GM23338 (cell line): ENCODE results near the gene PQBP1. TPM values are rescaled to one million over a fixed set of nuclear protein-coding genes. Genes with fewer than 3 reads are reported as not detected.
A peak's percentile ranks its signal among the peaks of the same experiment; 100 is the strongest.

Experiments
- ATAC-seq: fragments of 200-7000 bp; cut with Tn5 transposase; 3 replicates; pipeline ENCODE4 v1.9.1; 2020
- DNase-seq: peaks from one replicate; pipeline ENCODE4 v3.0.0-alpha.2; 2015; ENCODE audit warnings: low spot score
- H2AFZ ChIP-seq: fragments of 200-600 bp; sonication (generic); 2 replicates; pipeline ENCODE4 v1.8.0; 2016; ENCODE audit warnings: antibody characterized with exemption, mild to moderate bottlenecking, moderate library complexity
- H3F3A ChIP-seq: fragments of 200-600 bp; sonication (generic); replicated peaks from 2 replicates; pipeline ENCODE4 v1.8.0; 2017; ENCODE audit warnings: antibody characterized with exemption, mixed run types, low read depth
- H3K27ac ChIP-seq: fragments of 200-600 bp; sonication (generic); 2 replicates; pipeline ENCODE4 v1.6.1; 2016; ENCODE audit warnings: low read depth
- H3K27me3 ChIP-seq: fragments of 200-600 bp; sonication (generic); 2 replicates; pipeline ENCODE4 v1.8.0; 2016; ENCODE audit warnings: mild to moderate bottlenecking, mixed run types, moderate library complexity; ENCODE audit not compliant: insufficient read depth
- H3K36me3 ChIP-seq: fragments of 200-600 bp; sonication (generic); 2 replicates; pipeline ENCODE4 v1.8.0; 2016; ENCODE audit warnings: mild to moderate bottlenecking; ENCODE audit not compliant: insufficient read depth
- H3K4me1 ChIP-seq: fragments of 200-600 bp; sonication (generic); 2 replicates; pipeline ENCODE4 v1.8.0; 2016; ENCODE audit warnings: mild to moderate bottlenecking, moderate library complexity; ENCODE audit not compliant: insufficient read depth
- H3K4me2 ChIP-seq: fragments of 200-600 bp; sonication (generic); 2 replicates; pipeline ENCODE4 v1.7.1; 2017; ENCODE audit warnings: mixed run types
- H3K4me3 ChIP-seq: fragments of 200-600 bp; sonication (generic); 2 replicates; pipeline ENCODE4 v1.6.1; 2016; ENCODE audit warnings: mixed run types
- H3K79me2 ChIP-seq: fragments of 200-600 bp; sonication (generic); replicated peaks from 2 replicates; pipeline ENCODE4 v1.8.0; 2017; ENCODE audit warnings: mild to moderate bottlenecking; ENCODE audit not compliant: insufficient read depth
- H3K9me2 ChIP-seq: fragments of 200-600 bp; sonication (generic); 2 replicates; pipeline ENCODE4 v1.8.0; 2017; ENCODE audit not compliant: insufficient read depth
- H4K20me1 ChIP-seq: fragments of 200-600 bp; sonication (generic); replicated peaks from 2 replicates; pipeline ENCODE4 v1.8.0; 2017; ENCODE audit warnings: mild to moderate bottlenecking; ENCODE audit not compliant: insufficient read depth
- H3K27ac Mint-ChIP-seq: 2 replicates; pipeline ENCODE4 v1.8.0; 2020; ENCODE audit warnings: inconsistent platforms, mild to moderate bottlenecking, moderate library complexity, mixed read lengths
- H3K27me3 Mint-ChIP-seq: 3 replicates; pipeline ENCODE4 v1.8.0; 2022; ENCODE audit warnings: low read depth, mild to moderate bottlenecking, moderate library complexity, mixed read lengths, inconsistent platforms; ENCODE audit not compliant: insufficient read depth, poor library complexity
- H3K36me3 Mint-ChIP-seq: 3 replicates; pipeline ENCODE4 v1.8.0; 2021; ENCODE audit warnings: low read depth, mild to moderate bottlenecking, inconsistent platforms, moderate library complexity, mixed read lengths
- H3K4me1 Mint-ChIP-seq: 3 replicates; pipeline ENCODE4 v1.8.0; 2020; ENCODE audit warnings: mild to moderate bottlenecking, inconsistent platforms, mixed read lengths
- H3K4me3 Mint-ChIP-seq: 3 replicates; pipeline ENCODE4 v1.8.0; 2021; ENCODE audit warnings: moderate library complexity, mild to moderate bottlenecking, inconsistent platforms, mixed read lengths
- H3K9me3 Mint-ChIP-seq: 3 replicates; pipeline ENCODE4 v1.8.0; 2020; ENCODE audit warnings: moderate library complexity, mild to moderate bottlenecking, inconsistent platforms, mixed read lengths
- CREB1 ChIP-seq: fragments of 250-450 bp; sonication (Bioruptor Pico); IDR thresholded peaks from 2 replicates; pipeline ENCODE4 v1.5.0; 2020; ENCODE audit warnings: low read depth, mild to moderate bottlenecking, moderate library complexity
- CTCF ChIP-seq, 2 experiments: fragments of 200-600 bp in 1 of 2; sonication (generic) in 1 of 2; conservative IDR thresholded peaks; 2 replicates each; pipeline versions ENCODE4 v1.5.1 to v1.6.1; 2016 to 2017; ENCODE audit warnings: antibody characterized with exemption in 2 of 2, low read depth in 2 of 2, mild to moderate bottlenecking in 2 of 2, moderate library complexity in 1 of 2
- ETS1 ChIP-seq: IDR thresholded peaks from 2 replicates; pipeline ENCODE4 v1.6.1; 2016; ENCODE audit warnings: antibody characterized with exemption
- EZH2 ChIP-seq: fragments of 200-600 bp; sonication (generic); IDR thresholded peaks from one replicate; pipeline ENCODE4 v1.8.0; 2017; ENCODE audit warnings: antibody characterized with exemption, mild to moderate bottlenecking, low read depth; ENCODE audit not compliant: unreplicated experiment
- EZH2phosphoT487 ChIP-seq: fragments of 200-600 bp; sonication (generic); IDR thresholded peaks from one replicate; pipeline ENCODE4 v1.8.1; 2018; ENCODE audit warnings: antibody characterized with exemption; ENCODE audit not compliant: unreplicated experiment
- JUNB ChIP-seq: IDR thresholded peaks from one replicate; pipeline ENCODE4 v1.6.1; 2016; ENCODE audit warnings: antibody characterized with exemption; ENCODE audit not compliant: unreplicated experiment
- NANOG ChIP-seq: IDR thresholded peaks from 2 replicates; pipeline ENCODE4 v1.6.1; 2016; ENCODE audit warnings: antibody characterized with exemption, borderline replicate concordance
- POLR2AphosphoS5 ChIP-seq: IDR thresholded peaks from 2 replicates; pipeline ENCODE4 v1.6.1; 2016; ENCODE audit warnings: antibody characterized with exemption, low read depth
- REST ChIP-seq: IDR thresholded peaks from one replicate; pipeline ENCODE4 v1.6.1; 2018; ENCODE audit warnings: antibody characterized with exemption; ENCODE audit not compliant: unreplicated experiment
- STAT1 ChIP-seq: IDR thresholded peaks from one replicate; pipeline ENCODE4 v1.6.1; 2016; ENCODE audit warnings: antibody characterized with exemption; ENCODE audit not compliant: unreplicated experiment
- ZNF114 ChIP-seq: fragments of 250-450 bp; sonication (Bioruptor Pico); IDR thresholded peaks from 2 replicates; pipeline ENCODE4 v1.5.0; 2020; ENCODE audit warnings: mild to moderate bottlenecking, moderate library complexity
- ZNF331 ChIP-seq: fragments of 250-450 bp; sonication (Bioruptor Pico); IDR thresholded peaks from 2 replicates; pipeline ENCODE4 v1.5.0; 2020; ENCODE audit warnings: low read depth, mild to moderate bottlenecking, moderate library complexity
- ZNF462 ChIP-seq: fragments of 250-450 bp; sonication (Bioruptor Pico); IDR thresholded peaks from 2 replicates; pipeline ENCODE4 v1.5.0; 2020; ENCODE audit warnings: mild to moderate bottlenecking, moderate library complexity
- polyA plus RNA-seq: library from polyadenylated mRNA; unstranded; fragments of >200 nt; fragmentation: Nextera tagmentation; extraction: Ambion mirVana; gene quantifications from 2 replicates; pipeline ENCODE4 v1.2.1, GENCODE V29; 2016
- total RNA-seq: library from RNA; depleted of rRNA; stranded (reverse); fragments of >200 nt; shearing (Covaris generic); gene quantifications from 2 replicates; pipeline ENCODE4 v1.2.3, GENCODE V29; 2014

Gene PQBP1
- total and polyA plus RNA-seq, 2 experiments from 2014 or later = 63.4 to 130 TPM

GRCh38 chrX:48939524-48940228 is 41.9 kb downstream of the PQBP1 start:
- no peak overlapping the region for H3K4me2 ChIP-seq
- peaks cover 58% of the 10 kb centered on the region for H3K79me2 ChIP-seq
- H4K20me1 ChIP-seq = no peaks in the 10 kb centered on the region; the same call in 1 of the 2 replicates
- peaks cover 4% of the 10 kb centered on the region; the same call in 1 of the 2 replicates for H3K4me1 ChIP-seq
- Mint-ChIP-seq H3K27me3 (peaks cover 6% of the 10 kb centered on the region), H3K4me1 (peaks cover 46% of the 10 kb centered on the region), H3K27ac (peak overlapping the region; percentile 91), H3K4me3 (no peak overlapping the region), H3K9me3 (no peaks in the 10 kb centered on the region; the same call in 2 of the 3 replicates), H3K36me3 (peaks cover 48% of the 10 kb centered on the region)
- H3K27ac ChIP-seq = no peak overlapping the region
- TF ChIP-seq CREB1 (CRISPR knock-in tag) (no peak), CTCF (conservative IDR thresholded peaks at IDR 0.05; ENCODE audit: low read depth in 2 of 2) (no peak), EZH2 (no peak), REST (no peak), ZNF331 (CRISPR knock-in tag) (no peak), ETS1 (no peak), NANOG (no peak), ZNF462 (CRISPR knock-in tag) (no peak), EZH2phosphoT487 (no peak), STAT1 (no peak), JUNB (no peak), ZNF114 (no peak), POLR2AphosphoS5 (no peak)
- no peaks in the 10 kb centered on the region for H3F3A ChIP-seq
- no peaks in the 10 kb centered on the region for H3K36me3 ChIP-seq
- no peak for DNase-seq
- H3K4me3 ChIP-seq = no peak overlapping the region
- H2AFZ ChIP-seq = no peak overlapping the region
- no peaks in the 10 kb centered on the region for H3K9me2 ChIP-seq
- no peak for ATAC-seq
- no peaks in the 10 kb centered on the region for H3K27me3 ChIP-seq
